AG08395 (cell line): ENCODE measurements around the gene PCNX3.
A peak's percentile ranks its signal among the peaks of the same experiment; 100 is the strongest.

Experiments
- DNase-seq: peaks from one replicate; pipeline ENCODE4 v3.0.0; 2012; ENCODE audit warnings: mixed read lengths, low spot score

PCNX3 gene

GRCh38 chr11:65615229-65615949 lies at the start of gene PCNX3:
PCNX3 (plus strand) TSS chr11:65615776; CDS start chr11:65616312, 536 bp downstream.
- peak; percentile 100 for DNase-seq

- DNase-seq, result peak; percentile 47
Observed at GRCh38 chr11:65569164-65569972, 46.2 kb upstream of the PCNX3 start.

DNA sequence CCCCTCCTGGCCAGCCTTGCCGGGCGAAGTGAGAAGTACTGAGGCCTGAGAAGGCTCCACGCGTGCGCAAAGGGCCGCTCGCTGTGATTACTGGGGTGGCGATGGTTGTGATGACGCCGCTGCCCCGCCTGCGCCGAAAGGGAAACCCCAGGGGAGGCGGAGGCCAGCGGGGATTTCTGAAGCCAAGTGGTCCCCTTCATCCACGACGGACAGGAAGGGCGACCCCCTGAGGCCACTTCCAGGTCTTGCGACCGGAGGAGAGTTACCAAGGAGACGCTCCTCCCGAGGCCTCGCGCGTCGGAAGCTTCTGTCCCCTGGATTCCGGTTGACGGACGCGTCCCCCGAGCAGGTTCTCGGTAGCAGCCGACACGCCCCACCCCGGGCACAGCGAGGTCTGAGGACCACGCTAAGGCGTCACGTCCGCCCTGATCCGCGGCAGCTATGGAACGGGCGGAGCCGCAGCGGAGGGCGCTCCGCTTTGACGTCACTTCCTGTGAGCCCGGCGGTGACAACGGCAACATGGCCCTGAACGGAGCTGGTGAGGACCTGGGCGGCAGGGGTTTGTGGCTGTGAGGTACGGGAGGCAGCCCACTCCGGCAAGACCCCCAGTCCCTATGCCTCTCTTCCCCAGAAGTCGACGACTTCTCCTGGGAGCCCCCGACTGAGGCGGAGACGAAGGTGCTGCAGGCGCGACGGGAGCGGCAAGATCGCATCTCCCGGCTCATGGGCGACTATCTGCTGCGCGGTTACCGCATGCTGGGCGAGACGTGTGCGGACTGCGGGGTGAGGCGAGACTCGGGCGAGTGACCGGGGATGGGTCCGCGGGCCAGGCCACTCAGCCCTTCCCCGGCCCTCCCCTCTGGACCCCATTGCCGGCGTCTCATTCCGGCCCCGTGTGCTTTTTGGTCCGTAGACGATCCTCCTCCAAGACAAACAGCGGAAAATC lies 45.3 kb upstream of the PCNX3 start, which contains the start of gene ZNRD2:
TSS of gene ZNRD2 (plus strand) at position 505 of the 946 bp plus-strand sequence. CDS start at position 520, 15 bp downstream.
- peak; percentile 97 for DNase-seq

DNA sequence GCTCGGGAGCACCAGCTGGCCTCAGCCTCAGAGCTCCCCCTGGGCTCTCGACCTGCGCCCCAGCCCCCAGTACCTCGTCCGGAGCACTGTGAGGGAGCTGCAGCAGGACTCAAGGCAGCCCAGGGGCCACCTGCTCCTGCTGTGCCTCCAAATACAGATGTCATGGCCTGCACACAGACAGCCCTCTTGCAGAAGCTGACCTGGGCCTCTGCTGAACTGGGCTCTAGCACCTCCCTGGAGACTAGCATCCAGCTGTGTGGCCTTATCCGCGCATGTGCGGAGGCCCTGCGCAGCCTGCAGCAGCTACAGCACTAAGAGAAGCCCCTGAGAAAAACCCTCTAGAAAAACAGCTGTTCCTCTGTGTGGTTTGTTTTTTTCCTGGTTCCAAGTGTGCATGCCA lies 44.2 kb upstream of the PCNX3 start:
- no peak for DNase-seq

- no peak for DNase-seq
Observed at GRCh38 chr11:65571940-65572339, 43.6 kb upstream of the PCNX3 start.

GRCh38 chr11:65572356-65573051 lies 43.1 kb upstream of the PCNX3 start, which contains the start of gene FAM89B:
FAM89B (plus strand) TSS chr11:65572538; CDS start chr11:65572670, 132 bp downstream.
- peak; percentile 83 for DNase-seq

- DNase-seq, result no peak
Observed at GRCh38 chr11:65573391-65574079, 42.0 kb upstream of the PCNX3 start.

- peak; percentile 95 for DNase-seq
Observed at GRCh38 chr11:65574109-65574810, 41.3 kb upstream of the PCNX3 start.

DNA sequence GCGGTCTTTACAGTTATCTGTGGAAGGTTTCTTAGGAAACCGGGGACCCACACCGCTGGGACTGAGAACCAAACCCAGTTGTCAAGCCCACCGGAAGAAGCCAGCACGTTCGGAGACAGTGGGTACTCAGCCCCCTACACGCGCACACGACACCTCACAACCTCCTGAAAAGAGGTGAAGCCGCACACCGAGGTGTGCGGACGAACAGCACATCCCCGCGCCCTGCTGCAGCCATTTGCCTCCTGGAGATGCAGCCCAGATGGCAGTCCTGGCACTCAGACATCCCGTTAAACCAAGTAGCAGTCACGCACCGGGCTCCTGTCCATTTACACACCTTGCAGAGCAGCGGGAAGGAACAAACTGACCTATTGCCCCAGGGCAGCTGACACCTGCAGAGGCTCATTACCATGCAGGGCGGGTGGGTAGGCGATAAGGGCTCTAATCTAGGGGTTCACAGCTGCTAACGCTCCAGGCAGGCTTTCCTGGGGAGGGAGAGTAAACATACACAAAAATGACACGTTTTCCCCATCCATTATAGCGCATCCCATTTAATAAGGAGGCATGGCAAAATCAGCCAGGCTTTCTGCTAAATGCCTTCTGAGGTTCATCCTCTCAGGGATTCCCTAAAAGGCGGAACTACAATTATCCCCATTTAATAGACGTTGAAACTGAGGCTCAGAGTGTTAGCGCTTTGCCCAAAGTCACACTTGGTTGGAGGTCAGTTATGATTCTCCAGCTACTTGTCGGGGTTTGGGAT lies 40.6 kb upstream of the PCNX3 start:
- DNase-seq, result no peak

DNA sequence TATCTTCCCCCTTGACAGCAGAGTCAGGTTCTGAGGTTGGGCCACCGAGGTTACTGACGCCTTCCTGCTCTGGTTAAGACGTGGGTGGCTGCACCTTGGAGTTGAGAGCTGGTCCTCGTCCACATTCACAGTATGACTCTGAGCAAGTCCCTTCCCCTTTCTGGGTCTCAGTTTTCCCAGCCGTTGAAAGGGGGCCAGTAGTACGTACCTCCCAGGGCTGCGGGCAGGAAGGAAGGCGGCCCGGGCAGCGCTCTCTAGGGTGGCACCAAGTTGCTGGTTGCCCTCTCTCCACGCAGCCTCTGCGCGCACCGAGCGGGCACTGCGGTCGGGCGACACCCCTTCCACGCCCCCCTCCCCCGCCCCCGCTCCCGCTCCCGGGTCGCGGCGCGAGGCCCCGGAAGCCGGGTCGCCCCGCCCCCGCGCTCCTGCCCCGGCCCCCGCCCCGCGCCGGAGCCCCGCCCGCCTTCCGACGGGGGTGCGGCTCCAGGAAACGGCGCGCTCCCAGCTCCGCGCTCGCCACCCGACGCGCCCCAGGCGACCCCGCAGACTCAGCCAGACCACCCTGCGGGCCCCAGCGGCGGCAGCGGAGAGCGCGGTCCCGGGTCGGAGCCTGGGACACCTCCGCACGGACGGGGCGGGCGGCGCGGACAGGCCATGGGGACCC lies 39.9 kb upstream of the PCNX3 start, which contains the start of gene EHBP1L1:
TSS of gene EHBP1L1 (plus strand) at position 486 of the 664 bp plus-strand sequence. CDS start 250 bp downstream, outside the sequence.
- DNase-seq, result peak; percentile 73

DNA sequence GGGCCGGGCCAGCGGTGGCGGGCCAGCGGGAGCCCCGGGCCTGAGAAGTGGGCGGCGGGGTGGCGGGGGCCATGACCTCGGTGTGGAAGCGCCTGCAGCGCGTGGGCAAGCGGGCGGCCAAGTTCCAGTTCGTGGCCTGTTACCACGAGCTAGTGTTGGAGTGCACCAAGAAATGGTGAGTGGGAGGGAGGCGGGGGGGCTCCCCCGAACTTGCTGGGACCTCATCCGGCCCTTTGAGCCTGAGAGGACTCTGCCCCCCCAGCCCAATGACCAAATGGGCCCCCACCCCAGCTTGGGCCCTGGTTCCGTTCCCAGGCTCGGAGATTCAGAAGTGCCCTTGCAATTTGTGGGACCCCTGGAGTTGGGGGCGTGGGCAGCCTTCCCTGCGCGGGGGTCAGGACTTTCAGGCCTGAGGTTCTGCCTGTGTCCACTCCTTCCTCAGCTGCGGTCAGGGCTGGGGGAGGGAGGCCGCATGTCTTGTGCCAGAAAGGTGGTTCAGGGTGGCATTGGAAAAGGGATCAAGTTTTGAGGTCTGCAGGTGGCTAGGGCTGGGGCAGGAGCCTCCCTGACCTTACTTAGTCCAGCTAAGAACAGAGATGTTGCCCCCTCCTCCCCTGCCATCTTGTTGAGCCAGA lies 39.2 kb upstream of the PCNX3 start:
- no peak for DNase-seq

DNA sequence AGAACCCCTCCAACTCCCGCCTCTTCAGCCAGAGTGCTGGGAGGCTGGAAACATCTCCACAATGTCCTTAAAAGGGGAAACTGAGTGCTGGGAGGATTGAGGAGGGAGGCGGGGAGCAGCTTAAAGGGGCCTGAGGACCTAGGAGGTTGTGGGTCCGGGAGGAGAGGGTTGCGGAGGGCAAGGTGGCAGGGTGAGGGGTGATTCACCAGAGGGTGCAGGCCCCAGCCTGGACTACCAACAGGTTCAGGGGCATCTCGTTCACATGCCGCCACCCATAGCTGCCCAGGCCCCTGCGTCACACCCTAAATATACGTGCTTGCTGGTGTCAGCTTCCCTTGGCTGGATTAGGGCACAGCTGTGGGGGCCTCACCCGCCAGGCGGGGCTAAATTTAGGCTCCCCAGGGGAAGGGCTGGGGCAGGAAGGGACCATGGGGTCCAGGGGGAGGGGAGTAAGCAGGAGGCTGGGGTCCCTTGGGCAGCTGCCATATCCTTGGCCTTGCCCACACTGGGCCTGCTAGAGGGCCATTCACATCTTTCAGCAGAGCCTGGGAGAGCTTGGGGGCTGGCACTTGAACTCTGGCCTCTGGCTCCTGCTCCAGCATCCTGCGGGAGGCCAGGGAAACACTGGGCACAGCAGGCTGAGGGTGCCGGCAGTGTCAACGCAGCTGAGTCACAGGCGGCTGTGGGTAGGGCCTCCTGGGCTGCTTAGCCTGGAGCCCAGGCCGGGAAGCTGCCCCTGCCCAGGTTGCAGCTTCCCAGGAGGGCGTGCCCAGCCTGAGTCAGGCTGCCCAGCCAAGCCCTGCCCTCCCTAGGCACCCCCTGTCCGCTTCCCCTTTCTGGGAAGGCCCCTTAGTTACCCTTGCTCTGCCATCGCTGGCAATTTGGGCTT lies 38.5 kb upstream of the PCNX3 start:
- peak; percentile 86 for DNase-seq

DNA sequence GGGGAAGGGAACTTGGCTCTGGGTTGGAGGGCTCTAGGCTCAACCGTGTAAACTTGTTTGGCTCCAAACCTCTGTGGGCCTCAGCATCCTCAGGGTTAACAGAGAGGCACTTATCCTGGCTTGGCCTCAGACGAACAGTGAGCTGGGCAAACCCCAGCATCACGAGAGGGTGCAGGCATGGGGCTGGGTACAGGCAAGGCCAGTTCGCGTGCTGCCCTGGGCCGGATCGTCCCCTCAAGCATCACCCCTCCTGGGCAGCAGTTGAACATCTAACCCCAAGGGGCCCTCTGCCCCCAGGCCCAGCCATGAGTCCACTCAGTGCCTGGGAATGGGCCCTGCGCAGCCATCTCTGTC lies 37.8 kb upstream of the PCNX3 start:
- no peak for DNase-seq

DNA sequence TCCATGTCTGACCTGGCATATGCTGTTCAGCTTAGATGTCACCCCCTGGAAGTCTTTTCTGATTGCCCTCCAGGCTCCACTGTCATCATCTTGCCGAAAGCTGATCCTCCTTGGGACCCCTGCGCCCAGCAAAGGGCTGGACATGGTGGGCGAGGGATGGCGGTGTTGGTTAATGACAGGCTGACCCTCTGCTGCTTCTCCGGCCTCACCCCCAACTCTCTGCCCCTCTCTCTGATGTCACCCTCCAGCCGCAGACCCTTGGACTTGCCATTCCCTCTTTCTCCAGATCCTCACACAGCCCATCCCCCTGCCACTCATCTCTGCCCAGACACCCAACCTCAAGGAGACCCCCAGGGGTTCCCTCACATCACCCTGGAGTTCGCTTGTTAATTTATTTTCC lies 37.4 kb upstream of the PCNX3 start:
- DNase-seq, result no peak

DNA sequence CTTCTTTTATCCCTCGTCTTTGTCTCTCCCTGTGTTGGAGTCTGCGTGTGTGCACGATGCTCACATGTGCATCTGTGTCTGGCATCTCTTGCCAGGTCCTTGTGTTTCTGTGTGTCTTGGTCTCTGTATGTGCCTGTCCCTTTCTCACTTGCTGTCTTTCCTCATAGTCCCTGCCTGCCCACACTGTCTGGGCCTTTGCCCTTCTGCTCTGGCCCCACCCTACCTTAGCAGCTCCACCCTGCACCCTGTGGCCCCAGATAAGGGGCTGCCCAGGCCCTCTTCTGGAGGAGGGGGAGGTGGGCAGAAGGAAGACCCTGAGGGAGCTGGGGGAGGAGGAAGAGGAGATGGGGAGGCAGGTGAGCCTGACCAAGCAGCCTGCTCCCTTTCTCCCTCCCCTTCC lies 36.9 kb upstream of the PCNX3 start:
- no peak for DNase-seq

DNA sequence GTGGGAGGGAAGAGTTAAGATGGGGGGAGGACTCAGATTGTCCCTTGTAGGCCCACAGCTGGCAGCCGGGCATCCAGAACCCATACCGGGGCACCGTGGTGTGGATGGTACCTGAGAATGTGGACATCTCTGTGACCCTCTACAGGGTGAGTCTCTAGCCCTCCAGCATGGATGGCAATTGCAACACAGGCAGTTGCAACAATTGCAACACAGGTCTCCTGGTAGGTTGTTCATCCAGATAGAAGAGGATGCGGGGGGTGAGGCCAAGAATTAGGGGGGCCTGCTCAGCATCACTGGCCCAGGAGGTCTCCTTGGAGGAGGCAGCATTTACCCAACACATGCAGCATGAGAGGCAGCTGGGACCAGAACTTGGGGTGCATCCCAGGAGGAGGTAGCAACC lies 36.3 kb upstream of the PCNX3 start:
- DNase-seq, result no peak

DNA sequence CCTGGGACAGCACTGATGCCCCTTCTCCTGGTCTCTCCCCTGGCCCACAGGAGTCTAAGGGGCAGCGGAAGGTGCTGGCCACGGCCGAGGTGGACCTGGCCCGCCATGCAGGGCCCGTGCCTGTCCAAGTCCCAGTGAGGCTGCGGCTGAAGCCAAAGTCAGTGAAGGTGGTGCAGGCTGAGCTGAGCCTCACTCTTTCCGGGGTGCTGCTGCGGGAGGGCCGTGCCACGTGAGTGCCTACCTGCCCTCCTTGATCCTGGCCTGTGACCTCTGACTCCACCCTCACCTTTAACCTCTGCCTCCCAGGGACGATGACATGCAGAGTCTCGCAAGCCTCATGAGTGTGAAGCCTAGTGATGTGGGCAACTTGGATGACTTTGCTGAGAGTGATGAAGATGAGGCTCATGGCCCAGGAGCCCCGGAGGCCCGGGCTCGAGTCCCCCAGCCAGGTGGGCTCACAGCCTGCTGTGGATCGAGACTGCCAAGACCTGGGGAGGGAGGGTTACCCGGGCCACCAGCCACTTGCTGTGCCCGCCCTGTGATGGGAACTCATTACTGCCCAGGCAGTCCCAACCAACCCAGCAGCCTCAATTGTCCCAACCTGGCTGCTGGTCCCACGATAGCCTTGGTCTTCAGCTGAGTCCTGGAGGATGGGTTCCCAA lies 35.4 kb upstream of the PCNX3 start:
- DNase-seq, result no peak
